Measurements from ENCODE around the gene SYNGAP1. TPM values are rescaled to one million over a fixed set of nuclear protein-coding genes. Genes with fewer than 3 reads are reported as not detected.

SYNGAP1 gene
- total and polyA plus RNA-seq, 9 of the 15 experiments (the other 6 are each of a cell fraction or from before 2014, with no cell fraction given): 0.01 to 22.8 (median 3.2) TPM

DNA sequence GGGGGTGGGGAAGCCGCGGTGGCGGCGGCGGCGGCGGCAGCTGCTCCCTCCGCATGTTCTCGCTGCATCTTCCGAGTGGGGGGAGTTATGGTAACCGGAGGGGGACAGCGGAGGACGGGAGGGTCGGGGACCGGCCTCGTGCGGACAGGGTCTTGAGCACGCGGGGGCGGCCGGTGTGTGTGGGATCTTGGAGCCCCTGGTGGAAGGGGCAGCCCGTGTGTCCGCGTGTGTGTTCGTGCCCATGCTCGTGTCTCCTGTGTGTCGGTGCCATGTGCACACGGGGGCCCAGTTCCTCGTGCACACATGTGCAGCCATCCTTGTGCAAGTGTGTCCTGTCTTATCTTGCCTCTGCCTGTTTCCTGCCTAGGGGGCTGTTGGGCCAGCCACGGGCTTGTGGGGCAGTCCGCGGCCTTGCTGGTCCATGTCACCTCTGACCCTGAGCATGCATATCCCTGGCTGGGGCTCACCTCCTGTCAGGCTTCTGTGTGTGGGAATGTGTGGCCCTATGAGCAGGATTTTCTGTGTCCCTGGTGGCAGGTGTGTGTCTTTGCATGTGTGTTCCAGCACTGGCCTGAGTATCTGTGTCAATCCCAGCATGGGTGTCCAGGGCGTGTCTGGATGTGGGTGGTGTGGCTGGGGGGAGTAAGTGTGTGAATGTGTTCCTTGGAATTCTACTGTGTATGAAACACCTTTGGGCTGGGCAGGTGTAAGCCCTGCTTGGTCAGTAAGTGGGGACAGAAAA, 8.5 kb downstream of the SYNGAP1 start (continued):
- TF ChIP-seq, protein P1, sequence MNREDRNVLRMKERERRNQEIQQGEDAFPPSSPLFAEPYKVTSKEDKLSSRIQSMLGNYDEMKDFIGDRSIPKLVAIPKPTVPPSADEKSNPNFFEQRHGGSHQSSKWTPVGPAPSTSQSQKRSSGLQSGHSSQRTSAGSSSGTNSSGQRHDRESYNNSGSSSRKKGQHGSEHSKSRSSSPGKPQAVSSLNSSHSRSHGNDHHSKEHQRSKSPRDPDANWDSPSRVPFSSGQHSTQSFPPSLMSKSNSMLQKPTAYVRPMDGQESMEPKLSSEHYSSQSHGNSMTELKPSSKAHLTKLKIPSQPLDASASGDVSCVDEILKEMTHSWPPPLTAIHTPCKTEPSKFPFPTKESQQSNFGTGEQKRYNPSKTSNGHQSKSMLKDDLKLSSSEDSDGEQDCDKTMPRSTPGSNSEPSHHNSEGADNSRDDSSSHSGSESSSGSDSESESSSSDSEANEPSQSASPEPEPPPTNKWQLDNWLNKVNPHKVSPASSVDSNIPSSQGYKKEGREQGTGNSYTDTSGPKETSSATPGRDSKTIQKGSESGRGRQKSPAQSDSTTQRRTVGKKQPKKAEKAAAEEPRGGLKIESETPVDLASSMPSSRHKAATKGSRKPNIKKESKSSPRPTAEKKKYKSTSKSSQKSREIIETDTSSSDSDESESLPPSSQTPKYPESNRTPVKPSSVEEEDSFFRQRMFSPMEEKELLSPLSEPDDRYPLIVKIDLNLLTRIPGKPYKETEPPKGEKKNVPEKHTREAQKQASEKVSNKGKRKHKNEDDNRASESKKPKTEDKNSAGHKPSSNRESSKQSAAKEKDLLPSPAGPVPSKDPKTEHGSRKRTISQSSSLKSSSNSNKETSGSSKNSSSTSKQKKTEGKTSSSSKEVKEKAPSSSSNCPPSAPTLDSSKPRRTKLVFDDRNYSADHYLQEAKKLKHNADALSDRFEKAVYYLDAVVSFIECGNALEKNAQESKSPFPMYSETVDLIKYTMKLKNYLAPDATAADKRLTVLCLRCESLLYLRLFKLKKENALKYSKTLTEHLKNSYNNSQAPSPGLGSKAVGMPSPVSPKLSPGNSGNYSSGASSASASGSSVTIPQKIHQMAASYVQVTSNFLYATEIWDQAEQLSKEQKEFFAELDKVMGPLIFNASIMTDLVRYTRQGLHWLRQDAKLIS (CRISPR knock-in tag; IDR thresholded peaks at IDR 0.05): peak; percentile 78; the same call in 1 of the 2 replicates
- TF ChIP-seq, protein P2, sequence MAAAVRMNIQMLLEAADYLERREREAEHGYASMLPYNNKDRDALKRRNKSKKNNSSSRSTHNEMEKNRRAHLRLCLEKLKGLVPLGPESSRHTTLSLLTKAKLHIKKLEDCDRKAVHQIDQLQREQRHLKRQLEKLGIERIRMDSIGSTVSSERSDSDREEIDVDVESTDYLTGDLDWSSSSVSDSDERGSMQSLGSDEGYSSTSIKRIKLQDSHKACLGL (CRISPR knock-in tag; IDR thresholded peaks at IDR 0.05; ENCODE audit: borderline replicate concordance, poor library complexity, severe bottlenecking): no peak
- TF ChIP-seq DDX20 (tag; IDR thresholded peaks at IDR 0.05; ENCODE audit: low read depth) (no peak), ZNF780A (CRISPR knock-in tag; IDR thresholded peaks at IDR 0.05) (no peak), HDAC2 (IDR thresholded peaks at IDR 0.05) (peak; percentile 73; the same call in 1 of the 2 replicates), ZNF316 (IDR thresholded peaks at IDR 0.05) (0 out of 2 replicates have a peak, but pooled peaks have one; percentile 9), ELF1 (tag; IDR thresholded peaks at IDR 0.05) (no peak), HDAC6 (IDR thresholded peaks at IDR 0.05; ENCODE audit: low read depth, low read length) (no peak), STAG1 (CRISPR knock-in tag; IDR thresholded peaks at IDR 0.05; ENCODE audit: borderline replicate concordance) (peak; percentile 49; the same call in 1 of the 2 replicates)
- TF ChIP-seq, protein P3, sequence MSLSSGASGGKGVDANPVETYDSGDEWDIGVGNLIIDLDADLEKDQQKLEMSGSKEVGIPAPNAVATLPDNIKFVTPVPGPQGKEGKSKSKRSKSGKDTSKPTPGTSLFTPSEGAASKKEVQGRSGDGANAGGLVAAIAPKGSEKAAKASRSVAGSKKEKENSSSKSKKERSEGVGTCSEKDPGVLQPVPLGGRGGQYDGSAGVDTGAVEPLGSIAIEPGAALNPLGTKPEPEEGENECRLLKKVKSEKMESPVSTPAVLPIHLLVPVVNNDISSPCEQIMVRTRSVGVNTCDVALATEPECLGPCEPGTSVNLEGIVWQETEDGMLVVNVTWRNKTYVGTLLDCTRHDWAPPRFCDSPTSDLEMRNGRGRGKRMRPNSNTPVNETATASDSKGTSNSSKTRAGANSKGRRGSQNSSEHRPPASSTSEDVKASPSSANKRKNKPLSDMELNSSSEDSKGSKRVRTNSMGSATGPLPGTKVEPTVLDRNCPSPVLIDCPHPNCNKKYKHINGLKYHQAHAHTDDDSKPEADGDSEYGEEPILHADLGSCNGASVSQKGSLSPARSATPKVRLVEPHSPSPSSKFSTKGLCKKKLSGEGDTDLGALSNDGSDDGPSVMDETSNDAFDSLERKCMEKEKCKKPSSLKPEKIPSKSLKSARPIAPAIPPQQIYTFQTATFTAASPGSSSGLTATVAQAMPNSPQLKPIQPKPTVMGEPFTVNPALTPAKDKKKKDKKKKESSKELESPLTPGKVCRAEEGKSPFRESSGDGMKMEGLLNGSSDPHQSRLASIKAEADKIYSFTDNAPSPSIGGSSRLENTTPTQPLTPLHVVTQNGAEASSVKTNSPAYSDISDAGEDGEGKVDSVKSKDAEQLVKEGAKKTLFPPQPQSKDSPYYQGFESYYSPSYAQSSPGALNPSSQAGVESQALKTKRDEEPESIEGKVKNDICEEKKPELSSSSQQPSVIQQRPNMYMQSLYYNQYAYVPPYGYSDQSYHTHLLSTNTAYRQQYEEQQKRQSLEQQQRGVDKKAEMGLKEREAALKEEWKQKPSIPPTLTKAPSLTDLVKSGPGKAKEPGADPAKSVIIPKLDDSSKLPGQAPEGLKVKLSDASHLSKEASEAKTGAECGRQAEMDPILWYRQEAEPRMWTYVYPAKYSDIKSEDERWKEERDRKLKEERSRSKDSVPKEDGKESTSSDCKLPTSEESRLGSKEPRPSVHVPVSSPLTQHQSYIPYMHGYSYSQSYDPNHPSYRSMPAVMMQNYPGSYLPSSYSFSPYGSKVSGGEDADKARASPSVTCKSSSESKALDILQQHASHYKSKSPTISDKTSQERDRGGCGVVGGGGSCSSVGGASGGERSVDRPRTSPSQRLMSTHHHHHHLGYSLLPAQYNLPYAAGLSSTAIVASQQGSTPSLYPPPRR (CRISPR knock-in tag; IDR thresholded peaks at IDR 0.05; ENCODE audit: borderline replicate concordance): peak; percentile 91; the same call in 1 of the 2 replicates
- TF ChIP-seq, protein P4, sequence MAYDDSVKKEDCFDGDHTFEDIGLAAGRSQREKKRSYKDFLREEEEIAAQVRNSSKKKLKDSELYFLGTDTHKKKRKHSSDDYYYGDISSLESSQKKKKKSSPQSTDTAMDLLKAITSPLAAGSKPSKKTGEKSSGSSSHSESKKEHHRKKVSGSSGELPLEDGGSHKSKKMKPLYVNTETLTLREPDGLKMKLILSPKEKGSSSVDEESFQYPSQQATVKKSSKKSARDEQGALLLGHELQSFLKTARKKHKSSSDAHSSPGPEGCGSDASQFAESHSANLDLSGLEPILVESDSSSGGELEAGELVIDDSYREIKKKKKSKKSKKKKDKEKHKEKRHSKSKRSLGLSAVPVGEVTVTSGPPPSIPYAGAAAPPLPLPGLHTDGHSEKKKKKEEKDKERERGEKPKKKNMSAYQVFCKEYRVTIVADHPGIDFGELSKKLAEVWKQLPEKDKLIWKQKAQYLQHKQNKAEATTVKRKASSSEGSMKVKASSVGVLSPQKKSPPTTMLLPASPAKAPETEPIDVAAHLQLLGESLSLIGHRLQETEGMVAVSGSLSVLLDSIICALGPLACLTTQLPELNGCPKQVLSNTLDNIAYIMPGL (CRISPR knock-in tag; IDR thresholded peaks at IDR 0.05): peak; percentile 99
